KMS-11 (cell line): Measurements from ENCODE around the gene OR6C1.

ENCODE experiments used
- H2AFZ ChIP-seq: fragments of 200-600 bp; sonication (generic); 2 replicates; pipeline ENCODE4 v1.6.1; 2016; ENCODE audit warnings: antibody characterized with exemption, mixed run types, low read depth
- H3K27ac ChIP-seq: fragments of 200-600 bp; sonication (generic); 2 replicates; pipeline ENCODE4 v1.6.1; 2016; ENCODE audit warnings: mild to moderate bottlenecking, mixed run types
- H3K27me3 ChIP-seq: fragments of 200-600 bp; sonication (generic); 2 replicates; pipeline ENCODE4 v1.6.1; 2017; ENCODE audit warnings: mild to moderate bottlenecking, low read depth, mixed run types, moderate library complexity; ENCODE audit not compliant: insufficient read depth
- H3K36me3 ChIP-seq: fragments of 200-600 bp; sonication (generic); 2 replicates; pipeline ENCODE4 v1.6.1; 2017; ENCODE audit warnings: mild to moderate bottlenecking, mixed run types; ENCODE audit not compliant: insufficient read depth
- H3K4me1 ChIP-seq: fragments of 200-600 bp; sonication (generic); 2 replicates; pipeline ENCODE4 v1.6.1; 2016; ENCODE audit warnings: mild to moderate bottlenecking, low read depth, mixed run types; ENCODE audit not compliant: poor library complexity, severe bottlenecking
- H3K4me2 ChIP-seq: fragments of 200-600 bp; sonication (generic); 2 replicates; pipeline ENCODE4 v1.7.0; 2016; ENCODE audit warnings: mild to moderate bottlenecking, mixed run types
- H3K4me3 ChIP-seq: fragments of 200-600 bp; sonication (generic); IDR thresholded peaks from 2 replicates; pipeline ENCODE4 v1.6.1; 2017; ENCODE audit warnings: low read depth, low read length, mixed read lengths; ENCODE audit not compliant: insufficient read depth
- H3K79me2 ChIP-seq: fragments of 200-600 bp; sonication (generic); 2 replicates; pipeline ENCODE4 v1.6.1; 2016; ENCODE audit warnings: low read depth, mixed run types; ENCODE audit not compliant: insufficient read depth
- H3K9ac ChIP-seq: fragments of 200-600 bp; sonication (generic); 2 replicates; pipeline ENCODE4 v1.6.1; 2016; ENCODE audit warnings: mild to moderate bottlenecking, mixed run types
- H4K20me1 ChIP-seq: fragments of 200-600 bp; sonication (generic); 2 replicates; pipeline ENCODE4 v1.6.1; 2016; ENCODE audit warnings: mild to moderate bottlenecking, mixed run types; ENCODE audit not compliant: insufficient read depth
- TF ChIP-seq, protein P1 (sequence below): fragments of 200-600 bp; sonication (generic); conservative IDR thresholded peaks from 2 replicates; pipeline ENCODE4 v1.6.1; 2017; ENCODE audit warnings: low read depth, mild to moderate bottlenecking, antibody characterized with exemption, low read length, moderate library complexity, mixed read lengths

OR6C1 gene

GRCh38 chr12:55314043-55314442 is at the start of gene OR6C1:
Gene OR6C1, plus strand, starts transcription at chr12:55314343. Its CDS starts 6,257 bp downstream, at chr12:55320600.
- Histone ChIP-seq H3K79me2 (no peaks in the 10 kb centered on the region), H3K36me3 (no peaks in the 10 kb centered on the region), H4K20me1 (no peaks in the 10 kb centered on the region), H3K4me1 (no peaks in the 10 kb centered on the region), H3K27ac (no peak within 1 kb of the TSS), H3K4me2 (no peak within 1 kb of the TSS), H3K4me3 (no peak within 1 kb of the TSS), H2AFZ (no peak within 1 kb of the TSS), H3K27me3 (no peaks in the 10 kb centered on the region), H3K9ac (no peak within 1 kb of the TSS)
- TF ChIP-seq, protein P1, sequence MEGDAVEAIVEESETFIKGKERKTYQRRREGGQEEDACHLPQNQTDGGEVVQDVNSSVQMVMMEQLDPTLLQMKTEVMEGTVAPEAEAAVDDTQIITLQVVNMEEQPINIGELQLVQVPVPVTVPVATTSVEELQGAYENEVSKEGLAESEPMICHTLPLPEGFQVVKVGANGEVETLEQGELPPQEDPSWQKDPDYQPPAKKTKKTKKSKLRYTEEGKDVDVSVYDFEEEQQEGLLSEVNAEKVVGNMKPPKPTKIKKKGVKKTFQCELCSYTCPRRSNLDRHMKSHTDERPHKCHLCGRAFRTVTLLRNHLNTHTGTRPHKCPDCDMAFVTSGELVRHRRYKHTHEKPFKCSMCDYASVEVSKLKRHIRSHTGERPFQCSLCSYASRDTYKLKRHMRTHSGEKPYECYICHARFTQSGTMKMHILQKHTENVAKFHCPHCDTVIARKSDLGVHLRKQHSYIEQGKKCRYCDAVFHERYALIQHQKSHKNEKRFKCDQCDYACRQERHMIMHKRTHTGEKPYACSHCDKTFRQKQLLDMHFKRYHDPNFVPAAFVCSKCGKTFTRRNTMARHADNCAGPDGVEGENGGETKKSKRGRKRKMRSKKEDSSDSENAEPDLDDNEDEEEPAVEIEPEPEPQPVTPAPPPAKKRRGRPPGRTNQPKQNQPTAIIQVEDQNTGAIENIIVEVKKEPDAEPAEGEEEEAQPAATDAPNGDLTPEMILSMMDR, result no peak

DNA sequence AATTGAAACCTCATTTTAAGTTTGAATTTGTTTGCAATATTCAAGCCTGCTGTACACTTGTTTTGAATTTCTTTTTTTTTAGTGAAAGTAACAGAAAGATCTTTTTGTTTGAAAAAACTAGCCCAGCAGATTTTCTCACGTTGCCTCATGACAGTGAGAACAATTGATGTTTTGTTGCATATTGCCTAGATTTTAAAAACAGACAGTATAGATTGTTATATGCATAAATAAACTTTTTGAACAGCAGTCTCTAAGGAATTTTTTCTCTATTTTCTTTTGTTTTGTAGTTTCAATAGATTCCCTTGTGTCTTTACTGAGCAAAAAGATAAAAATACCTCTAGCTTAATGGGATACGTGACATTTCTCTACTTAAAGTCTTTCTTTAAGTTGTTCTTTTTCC is 33.2 kb upstream of the OR6C1 start:
- TF ChIP-seq, protein P1, result no peak
- H2AFZ ChIP-seq, result no peak overlapping the region
- H3K27ac ChIP-seq, result no peak overlapping the region
- no peaks in the 10 kb centered on the region for H3K27me3 ChIP-seq
- H3K36me3 ChIP-seq, result no peaks in the 10 kb centered on the region
- H3K9ac ChIP-seq, result no peak overlapping the region
- H3K4me1 ChIP-seq, result no peaks in the 10 kb centered on the region
- H3K4me3 ChIP-seq, result no peak overlapping the region
- no peaks in the 10 kb centered on the region for H3K79me2 ChIP-seq
- H4K20me1 ChIP-seq, result no peaks in the 10 kb centered on the region
- H3K4me2 ChIP-seq, result no peak overlapping the region

DNA sequence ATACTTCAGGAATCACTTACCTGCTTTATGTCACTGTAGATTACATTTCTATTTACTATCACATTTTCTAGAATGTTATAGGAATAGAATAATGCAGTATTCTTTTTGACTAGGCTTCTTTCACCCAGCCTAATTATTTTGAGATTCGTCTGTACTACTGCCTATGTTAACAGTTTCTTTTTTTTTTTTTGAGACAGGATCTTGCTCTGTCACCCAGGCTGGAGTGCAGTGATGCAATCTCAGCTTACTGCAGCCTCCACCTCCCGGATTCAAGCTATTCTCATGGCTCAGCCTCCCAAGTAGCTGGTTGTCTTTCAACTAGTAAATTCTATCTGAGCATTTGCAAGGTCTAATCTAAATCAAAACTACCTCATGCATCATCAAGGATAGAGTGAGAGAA is 24.1 kb upstream of the OR6C1 start:
- Histone ChIP-seq H3K27ac (no peak overlapping the region), H3K27me3 (no peaks in the 10 kb centered on the region), H3K4me2 (no peak overlapping the region), H3K9ac (no peak overlapping the region), H3K36me3 (no peaks in the 10 kb centered on the region), H3K4me3 (no peak overlapping the region), H3K79me2 (no peaks in the 10 kb centered on the region), H4K20me1 (no peaks in the 10 kb centered on the region), H3K4me1 (no peaks in the 10 kb centered on the region), H2AFZ (no peak overlapping the region)
- TF ChIP-seq, protein P1, result no peak

DNA sequence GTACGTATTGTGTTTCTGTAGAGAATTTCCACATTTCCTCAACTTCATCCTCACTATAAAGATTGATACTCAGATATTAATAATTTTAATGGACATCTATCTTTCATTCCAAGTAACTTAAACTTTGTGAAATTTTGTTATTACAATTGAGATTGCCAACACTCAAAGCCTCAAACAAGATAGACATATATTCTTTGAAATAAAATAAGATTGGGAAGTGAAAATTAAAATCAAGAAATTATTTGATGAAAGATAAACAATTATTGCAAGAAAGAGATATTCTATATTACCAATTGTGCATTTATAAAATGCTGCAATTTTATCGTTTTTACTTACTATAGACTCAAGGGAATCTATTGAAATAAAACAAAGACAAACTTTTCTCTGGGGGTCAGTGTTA is 17.7 kb upstream of the OR6C1 start, which contains the start of gene OR6C6:
Gene OR6C6, minus strand, starts transcription at position 101 of the 400 bp plus-strand sequence. CDS start 1,337 bp downstream, outside the sequence.
- no peaks in the 10 kb centered on the region for H3K79me2 ChIP-seq
- no peaks in the 10 kb centered on the region for H3K36me3 ChIP-seq
- H3K27ac ChIP-seq, result no peak within 1 kb of the TSS
- no peaks in the 10 kb centered on the region for H3K27me3 ChIP-seq
- no peak within 1 kb of the TSS for H3K9ac ChIP-seq
- no peak within 1 kb of the TSS for H2AFZ ChIP-seq
- H3K4me1 ChIP-seq, result no peaks in the 10 kb centered on the region
- no peak within 1 kb of the TSS for H3K4me3 ChIP-seq
- TF ChIP-seq, protein P1, result no peak
- H4K20me1 ChIP-seq, result no peaks in the 10 kb centered on the region
- no peak within 1 kb of the TSS for H3K4me2 ChIP-seq
